ENCODE data around the gene TOM1. TPM values are rescaled to one million over a fixed set of nuclear protein-coding genes. Genes with fewer than 3 reads are reported as not detected.

TOM1 gene
- total RNA-seq, 1 donor from 2014 or later, result 29.6 TPM

DNA sequence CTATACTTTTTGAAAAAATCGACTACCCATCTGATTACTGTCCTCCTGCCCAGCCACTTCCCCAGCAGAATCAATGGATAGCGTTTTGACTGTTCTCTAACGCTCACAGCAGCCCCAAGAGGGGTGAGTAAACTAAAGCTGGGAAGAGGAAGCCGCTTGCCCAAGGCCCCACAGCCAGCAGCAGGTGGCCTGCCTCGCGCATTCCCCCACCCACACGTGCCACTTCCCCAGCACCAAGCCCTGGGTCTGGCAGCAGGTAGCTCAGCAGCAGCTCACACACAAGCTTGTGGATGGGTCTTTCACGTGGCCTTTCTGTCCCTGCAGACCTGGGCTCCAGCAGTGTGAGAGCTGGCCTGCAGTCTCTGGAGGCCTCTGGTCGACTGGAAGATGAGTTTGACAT is 34.3 kb downstream of the TOM1 start:
- Mint-ChIP-seq H3K27ac (ENCODE audit: unreplicated experiment) (no peak overlapping the region), H3K36me3 (ENCODE audit: low read depth, unreplicated experiment) (peaks cover 30% of the 10 kb centered on the region), H3K9me3 (ENCODE audit: unreplicated experiment) (no peaks in the 10 kb centered on the region), H3K4me1 (ENCODE audit: low read depth, unreplicated experiment) (peaks cover 9% of the 10 kb centered on the region), H3K27me3 (ENCODE audit: low read depth, unreplicated experiment) (no peaks in the 10 kb centered on the region), H3K4me3 (ENCODE audit: unreplicated experiment) (no peak overlapping the region)
- peaks cover 7% of the 10 kb centered on the region for H3K4me1 ChIP-seq (ENCODE audit: insufficient read depth, low read length)
- FAIRE-seq (no peak), DNase-seq (ENCODE audit: low read depth) (no peak)
- no peaks in the 10 kb centered on the region for H3K9me3 ChIP-seq (ENCODE audit: insufficient read depth, low read depth, low read length)
- peaks cover 8% of the 10 kb centered on the region for H4K20me1 ChIP-seq (ENCODE audit: insufficient read depth, low read length)
- no peak overlapping the region for H3K27ac ChIP-seq (ENCODE audit: low read depth, low read length)
- no peaks in the 10 kb centered on the region for H3K79me2 ChIP-seq (ENCODE audit: insufficient read depth, low read length)
- no peak overlapping the region for H2AFZ ChIP-seq (ENCODE audit: low read depth, low read length)
- no peak overlapping the region for H3K4me2 ChIP-seq (ENCODE audit: low read length)
- peaks cover 14% of the 10 kb centered on the region for H3K36me3 ChIP-seq (ENCODE audit: insufficient read depth, low read length)
- no peak overlapping the region for H3K4me3 ChIP-seq (ENCODE audit: insufficient read depth, low read depth, low read length)
- no peak overlapping the region for H3K9ac ChIP-seq (ENCODE audit: low read length)
- TF ChIP-seq, protein P1, sequence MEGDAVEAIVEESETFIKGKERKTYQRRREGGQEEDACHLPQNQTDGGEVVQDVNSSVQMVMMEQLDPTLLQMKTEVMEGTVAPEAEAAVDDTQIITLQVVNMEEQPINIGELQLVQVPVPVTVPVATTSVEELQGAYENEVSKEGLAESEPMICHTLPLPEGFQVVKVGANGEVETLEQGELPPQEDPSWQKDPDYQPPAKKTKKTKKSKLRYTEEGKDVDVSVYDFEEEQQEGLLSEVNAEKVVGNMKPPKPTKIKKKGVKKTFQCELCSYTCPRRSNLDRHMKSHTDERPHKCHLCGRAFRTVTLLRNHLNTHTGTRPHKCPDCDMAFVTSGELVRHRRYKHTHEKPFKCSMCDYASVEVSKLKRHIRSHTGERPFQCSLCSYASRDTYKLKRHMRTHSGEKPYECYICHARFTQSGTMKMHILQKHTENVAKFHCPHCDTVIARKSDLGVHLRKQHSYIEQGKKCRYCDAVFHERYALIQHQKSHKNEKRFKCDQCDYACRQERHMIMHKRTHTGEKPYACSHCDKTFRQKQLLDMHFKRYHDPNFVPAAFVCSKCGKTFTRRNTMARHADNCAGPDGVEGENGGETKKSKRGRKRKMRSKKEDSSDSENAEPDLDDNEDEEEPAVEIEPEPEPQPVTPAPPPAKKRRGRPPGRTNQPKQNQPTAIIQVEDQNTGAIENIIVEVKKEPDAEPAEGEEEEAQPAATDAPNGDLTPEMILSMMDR (IDR thresholded peaks at IDR 0.05; ENCODE audit: insufficient read depth, low read depth, low read length), result no peak
- no peak for TF ChIP-seq EZH2 (IDR thresholded peaks at IDR 0.05; ENCODE audit: insufficient read depth, low read length)
- H3K27me3 ChIP-seq (ENCODE audit: insufficient read depth, low read length), result no peaks in the 10 kb centered on the region

DNA sequence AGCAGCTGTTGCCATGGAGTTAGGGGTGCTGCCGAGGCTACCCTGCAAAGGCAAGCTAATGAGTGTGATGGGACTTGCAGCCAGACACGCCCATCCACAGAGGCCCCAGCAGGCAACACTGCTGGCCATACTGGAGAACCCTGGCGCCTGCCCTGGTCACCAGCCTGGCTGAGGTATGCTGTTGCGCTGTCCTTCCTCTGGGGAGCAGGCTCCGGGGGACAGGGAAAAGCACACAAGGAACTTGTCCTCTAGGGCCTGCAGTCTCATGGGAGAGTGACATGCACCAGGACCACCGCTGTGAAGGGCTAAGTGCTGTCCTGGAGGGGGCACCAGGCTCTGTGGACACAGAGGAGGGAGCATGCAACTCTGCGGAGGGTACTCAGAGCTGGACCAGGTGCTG is 35.8 kb downstream of the TOM1 start:
- no peaks in the 10 kb centered on the region for H3K79me2 ChIP-seq (ENCODE audit: insufficient read depth, low read length)
- no peak for TF ChIP-seq EZH2 (IDR thresholded peaks at IDR 0.05; ENCODE audit: insufficient read depth, low read length)
- TF ChIP-seq, protein P1 (IDR thresholded peaks at IDR 0.05; ENCODE audit: insufficient read depth, low read depth, low read length), result no peak
- H3K27me3 ChIP-seq (ENCODE audit: insufficient read depth, low read length), result no peaks in the 10 kb centered on the region
- no peaks in the 10 kb centered on the region for H3K9me3 ChIP-seq (ENCODE audit: insufficient read depth, low read depth, low read length)
- peaks cover 2% of the 10 kb centered on the region for H3K4me1 ChIP-seq (ENCODE audit: insufficient read depth, low read length)
- H4K20me1 ChIP-seq (ENCODE audit: insufficient read depth, low read length), result peaks cover 8% of the 10 kb centered on the region
- Mint-ChIP-seq H3K9me3 (ENCODE audit: unreplicated experiment) (no peaks in the 10 kb centered on the region), H3K27ac (ENCODE audit: unreplicated experiment) (no peak overlapping the region), H3K4me1 (ENCODE audit: low read depth, unreplicated experiment) (peaks cover 6% of the 10 kb centered on the region), H3K4me3 (ENCODE audit: unreplicated experiment) (no peak overlapping the region), H3K36me3 (ENCODE audit: low read depth, unreplicated experiment) (peaks cover 34% of the 10 kb centered on the region), H3K27me3 (ENCODE audit: low read depth, unreplicated experiment) (no peaks in the 10 kb centered on the region)
- FAIRE-seq (no peak), DNase-seq (ENCODE audit: low read depth) (no peak)
- H3K36me3 ChIP-seq (ENCODE audit: insufficient read depth, low read length), result peaks cover 14% of the 10 kb centered on the region
- H3K4me2 ChIP-seq (ENCODE audit: low read length), result no peak overlapping the region
- H3K4me3 ChIP-seq (ENCODE audit: insufficient read depth, low read depth, low read length), result no peak overlapping the region
- no peak overlapping the region for H2AFZ ChIP-seq (ENCODE audit: low read depth, low read length)
- H3K9ac ChIP-seq (ENCODE audit: low read length), result no peak overlapping the region
- no peak overlapping the region for H3K27ac ChIP-seq (ENCODE audit: low read depth, low read length)

DNA sequence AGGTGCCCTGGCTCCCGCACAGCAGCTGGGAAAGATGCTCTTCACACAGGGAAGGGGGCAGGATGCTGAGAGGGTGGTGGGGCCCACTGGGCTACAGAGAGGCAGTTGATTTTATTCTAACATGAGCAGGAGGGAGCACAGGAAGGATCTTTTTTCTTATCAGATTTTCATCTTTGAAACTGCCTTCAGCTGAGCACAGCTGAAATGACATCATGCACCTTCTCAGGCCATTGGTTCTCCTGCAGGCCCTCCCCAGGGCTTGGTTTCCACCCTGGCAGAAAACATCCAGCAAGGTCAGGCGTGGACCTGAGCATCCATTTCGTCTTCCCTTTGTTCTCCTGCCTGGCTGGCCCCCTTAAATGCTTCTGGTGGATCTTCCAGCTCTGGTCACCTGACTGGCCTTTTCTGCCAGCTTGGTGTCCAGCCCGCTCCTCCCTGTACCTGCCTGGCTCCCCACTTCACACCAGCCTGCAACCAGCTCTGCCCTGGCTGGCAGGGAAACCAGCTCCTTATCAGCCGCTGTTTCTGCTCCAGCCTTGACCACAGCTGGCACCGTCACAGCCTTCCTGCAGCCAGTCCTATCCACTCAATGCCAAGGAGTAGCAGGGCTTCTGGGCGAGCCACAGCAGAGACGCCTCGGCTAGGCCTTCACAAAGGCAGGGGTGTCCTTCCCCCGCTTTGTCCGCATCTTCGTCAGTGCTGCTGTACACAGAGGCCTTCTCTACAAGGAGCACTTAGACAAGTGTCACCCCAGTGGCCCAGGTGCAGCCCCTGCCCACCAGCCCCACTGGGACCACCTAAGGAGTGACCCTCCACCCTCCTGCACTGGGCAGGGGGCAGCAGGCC is 36.5 kb downstream of the TOM1 start:
- no peaks in the 10 kb centered on the region for H3K4me1 ChIP-seq (ENCODE audit: insufficient read depth, low read length)
- H3K9ac ChIP-seq (ENCODE audit: low read length), result no peak overlapping the region
- H3K36me3 ChIP-seq (ENCODE audit: insufficient read depth, low read length), result peaks cover 14% of the 10 kb centered on the region
- H2AFZ ChIP-seq (ENCODE audit: low read depth, low read length), result no peak overlapping the region
- Mint-ChIP-seq H3K4me1 (ENCODE audit: low read depth, unreplicated experiment) (peaks cover 5% of the 10 kb centered on the region), H3K27me3 (ENCODE audit: low read depth, unreplicated experiment) (no peaks in the 10 kb centered on the region), H3K27ac (ENCODE audit: unreplicated experiment) (no peak overlapping the region), H3K9me3 (ENCODE audit: unreplicated experiment) (no peaks in the 10 kb centered on the region), H3K4me3 (ENCODE audit: unreplicated experiment) (no peak overlapping the region), H3K36me3 (ENCODE audit: low read depth, unreplicated experiment) (peaks cover 33% of the 10 kb centered on the region)
- FAIRE-seq, result no peak
- no peak overlapping the region for H3K4me3 ChIP-seq (ENCODE audit: insufficient read depth, low read depth, low read length)
- no peak overlapping the region for H3K4me2 ChIP-seq (ENCODE audit: low read length)
- no peaks in the 10 kb centered on the region for H3K79me2 ChIP-seq (ENCODE audit: insufficient read depth, low read length)
- H3K9me3 ChIP-seq (ENCODE audit: insufficient read depth, low read depth, low read length), result no peaks in the 10 kb centered on the region
- TF ChIP-seq EZH2 (IDR thresholded peaks at IDR 0.05; ENCODE audit: insufficient read depth, low read length), result no peak
- TF ChIP-seq, protein P1 (IDR thresholded peaks at IDR 0.05; ENCODE audit: insufficient read depth, low read depth, low read length), result no peak
- H3K27me3 ChIP-seq (ENCODE audit: insufficient read depth, low read length), result no peaks in the 10 kb centered on the region
- no peak for DNase-seq (ENCODE audit: low read depth)
- peaks cover 8% of the 10 kb centered on the region for H4K20me1 ChIP-seq (ENCODE audit: insufficient read depth, low read length)
- H3K27ac ChIP-seq (ENCODE audit: low read depth, low read length), result no peak overlapping the region
